ENCODE results near the gene MGP. TPM values are rescaled to one million over a fixed set of nuclear protein-coding genes. Genes with fewer than 3 reads are reported as not detected.

The MGP gene
- polyA plus RNA-seq, 3 donors from 2014 or later: 0.51 TPM; not detected in 2

DNA sequence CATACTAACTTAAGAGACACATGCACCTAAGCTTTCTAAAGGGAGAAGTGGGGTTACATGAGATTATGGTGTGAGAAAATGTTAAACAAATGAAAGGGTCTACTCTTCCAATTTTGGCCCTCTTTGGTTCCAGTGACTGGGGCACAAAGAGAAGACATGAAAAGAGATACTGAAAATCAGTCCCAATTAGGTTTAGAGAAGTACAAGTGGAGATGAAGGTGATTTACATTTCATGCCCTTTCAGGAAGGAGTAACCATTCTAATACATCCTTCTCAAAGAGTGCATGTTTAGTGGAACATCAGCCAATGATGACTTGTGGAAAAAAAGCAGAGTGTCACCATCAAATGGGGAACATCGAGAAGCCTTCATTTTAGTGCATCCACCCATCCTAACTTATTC, 14.4 kb downstream of the MGP start:
- no peak overlapping the region for H3K4me3 Mint-ChIP-seq
- no peak overlapping the region for H3K27ac Mint-ChIP-seq
- H3K27me3 Mint-ChIP-seq (ENCODE audit: low read depth in 3 of 3): peaks cover 4 to 8% (median 6%) of the 10 kb centered on the region in 3 donors
- no peaks in the 10 kb centered on the region for H3K4me1 Mint-ChIP-seq
- DNase-seq: no peak
- H3K36me3 Mint-ChIP-seq: peaks cover 0 to 9% (median 0%) of the 10 kb centered on the region in 3 donors
- H3K9me3 Mint-ChIP-seq: peaks cover 0 to 4% (median 0%) of the 10 kb centered on the region in 6 donors

DNA sequence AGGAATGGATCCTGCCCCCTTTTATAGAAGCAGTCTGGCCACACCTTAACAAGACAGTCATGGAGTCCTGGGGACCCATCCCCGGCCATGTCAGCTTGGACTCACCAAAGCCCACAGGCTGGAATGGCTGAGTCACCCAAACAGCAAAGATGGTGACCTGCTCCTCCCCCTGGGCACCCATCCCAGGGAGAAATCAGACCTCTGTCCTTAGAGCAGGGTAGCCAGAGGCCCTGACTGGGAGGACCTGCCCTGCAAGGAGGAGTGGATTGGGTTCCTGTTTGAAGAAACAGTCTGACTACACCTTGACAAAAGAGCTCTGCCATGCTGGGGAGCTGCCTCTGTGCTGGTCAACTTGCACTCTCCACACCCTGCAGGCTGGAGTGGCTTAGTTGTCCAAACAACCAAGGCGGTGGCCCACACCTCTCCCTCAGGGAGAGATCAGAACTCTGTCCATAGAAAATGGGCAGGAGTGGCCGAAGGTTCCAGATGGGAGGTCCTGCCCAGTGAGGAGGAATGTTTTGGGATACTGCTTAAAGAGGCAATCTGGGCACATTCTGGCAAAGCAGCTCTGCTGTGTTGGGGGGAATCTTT, 16.6 kb downstream of the MGP start:
- Mint-ChIP-seq H3K27me3 (ENCODE audit: low read depth in 3 of 3) (peaks cover 6 to 16% (median 14%) of the 10 kb centered on the region in 3 donors), H3K27ac (no peak overlapping the region), H3K4me3 (no peak overlapping the region), H3K9me3 (peaks cover 0 to 7% (median 0%) of the 10 kb centered on the region in 6 donors), H3K4me1 (no peaks in the 10 kb centered on the region), H3K36me3 (peaks cover 0 to 9% (median 0%) of the 10 kb centered on the region in 3 donors)
- no peak for DNase-seq

DNA sequence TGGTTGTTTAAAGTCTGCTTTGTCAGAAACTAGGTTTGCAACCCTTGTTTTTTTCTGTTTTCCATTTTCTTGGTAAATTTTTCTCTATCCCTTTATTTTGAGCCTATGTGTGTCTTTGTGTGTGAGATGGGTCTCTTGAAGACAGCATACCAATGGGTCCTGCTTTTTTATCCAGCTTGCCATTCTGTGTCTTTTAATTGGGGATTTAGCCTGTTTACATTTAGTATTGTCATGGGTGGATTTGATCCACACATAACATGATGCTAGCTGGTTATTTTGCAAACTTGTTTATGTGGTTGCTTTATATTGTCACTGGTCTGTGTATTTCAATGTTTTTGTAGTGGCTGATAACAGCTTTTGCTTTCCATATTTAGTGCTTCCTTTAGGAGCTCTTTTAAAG, 25.2 kb downstream of the MGP start:
- Mint-ChIP-seq H3K36me3 (peaks cover 0 to 4% (median 0%) of the 10 kb centered on the region in 3 donors), H3K4me1 (no peaks in the 10 kb centered on the region), H3K9me3 (peaks cover 12 to 23% (median 18%) of the 10 kb centered on the region in 6 donors), H3K27me3 (ENCODE audit: low read depth in 3 of 3) (peaks cover 1 to 15% (median 5%) of the 10 kb centered on the region in 3 donors), H3K4me3 (no peak overlapping the region), H3K27ac (no peak overlapping the region)
- no peak for DNase-seq

DNA sequence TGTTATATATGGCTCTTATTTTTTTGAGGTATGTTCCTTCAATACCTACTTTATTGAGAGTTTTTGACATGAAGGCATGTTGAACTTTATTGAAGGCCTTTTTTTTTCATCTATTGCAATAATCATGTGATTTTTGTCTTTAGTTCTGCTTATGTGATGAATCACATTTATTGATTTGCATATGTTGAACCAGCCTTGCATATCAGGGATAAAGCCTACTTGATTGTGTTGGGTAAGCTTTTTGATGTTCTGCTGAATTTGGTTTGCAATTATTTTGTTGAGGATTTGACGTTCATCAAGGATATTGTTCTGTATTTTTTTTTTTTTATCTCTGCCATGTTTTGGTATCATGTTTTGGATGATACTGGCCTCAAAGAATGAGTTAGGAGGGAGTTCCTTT, 27.1 kb downstream of the MGP start:
- peaks cover 0 to 5% (median 2%) of the 10 kb centered on the region in 3 donors for H3K27me3 Mint-ChIP-seq (ENCODE audit: low read depth in 3 of 3)
- no peak overlapping the region for H3K4me3 Mint-ChIP-seq
- peaks cover 0 to 4% (median 0%) of the 10 kb centered on the region in 3 donors for H3K36me3 Mint-ChIP-seq
- DNase-seq: no peak
- no peaks in the 10 kb centered on the region for H3K4me1 Mint-ChIP-seq
- H3K9me3 Mint-ChIP-seq: peaks cover 9 to 23% (median 18%) of the 10 kb centered on the region in 6 donors
- H3K27ac Mint-ChIP-seq: no peak overlapping the region

DNA sequence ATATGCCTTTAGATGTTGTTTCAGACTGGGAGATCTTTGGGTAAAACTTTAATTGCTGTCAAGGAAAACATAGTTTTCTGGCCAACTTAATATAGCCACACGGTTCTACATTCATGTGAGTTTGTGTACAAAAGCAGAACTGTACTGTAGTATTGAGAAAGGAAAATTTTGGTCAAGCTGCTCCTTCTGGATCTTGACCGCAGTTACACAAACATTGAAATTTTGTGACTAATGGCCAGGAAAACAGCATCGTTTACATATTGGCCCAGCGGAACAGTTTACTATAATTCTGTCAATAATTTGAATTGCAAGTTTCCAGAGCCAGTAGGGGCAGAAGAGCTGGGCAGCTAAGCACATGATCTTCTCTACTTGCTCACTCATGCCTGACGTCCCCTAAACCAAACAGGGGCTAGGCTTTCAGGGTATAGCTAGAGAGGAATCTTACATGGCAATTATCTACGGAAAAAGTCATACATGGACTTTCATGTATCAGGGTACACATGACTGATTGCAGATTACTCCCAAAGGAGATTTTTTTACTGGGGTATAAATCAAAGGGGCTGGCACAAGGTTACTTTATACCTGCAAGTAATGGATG, 31.0 kb downstream of the MGP start:
- Mint-ChIP-seq H3K27ac (peak overlapping the region in 1 of 6 donors; percentile 48), H3K4me3 (no peak overlapping the region), H3K27me3 (ENCODE audit: low read depth in 3 of 3) (no peaks in the 10 kb centered on the region), H3K36me3 (no peaks in the 10 kb centered on the region), H3K9me3 (peaks cover 3 to 6% (median 5%) of the 10 kb centered on the region in 6 donors), H3K4me1 (no peaks in the 10 kb centered on the region)
- DNase-seq: no peak

DNA sequence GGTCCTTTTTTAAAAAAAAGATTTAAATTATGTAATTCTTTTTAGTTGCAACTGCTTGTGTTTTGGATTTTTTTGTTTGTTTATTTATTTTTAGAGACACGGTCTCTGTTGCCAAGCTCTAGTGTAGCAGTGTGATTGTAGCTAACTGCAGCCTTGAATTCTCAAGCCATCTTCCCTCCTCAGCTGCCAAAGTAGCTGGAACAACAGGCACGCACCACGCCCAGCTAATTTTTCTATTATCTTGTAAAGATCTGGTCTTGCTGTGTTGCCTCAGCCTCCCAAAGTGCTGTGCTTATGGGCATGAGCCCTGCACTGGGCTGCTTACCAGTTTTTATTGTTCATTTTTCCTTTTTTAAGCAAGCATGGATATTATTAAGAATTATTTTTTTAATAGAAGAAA, 31.7 kb downstream of the MGP start:
- Mint-ChIP-seq H3K9me3 (peaks cover 0 to 2% (median 0%) of the 10 kb centered on the region in 6 donors), H3K36me3 (no peaks in the 10 kb centered on the region), H3K27ac (no peak overlapping the region), H3K27me3 (ENCODE audit: low read depth in 3 of 3) (no peaks in the 10 kb centered on the region), H3K4me1 (no peaks in the 10 kb centered on the region), H3K4me3 (no peak overlapping the region)
- no peak for DNase-seq

DNA sequence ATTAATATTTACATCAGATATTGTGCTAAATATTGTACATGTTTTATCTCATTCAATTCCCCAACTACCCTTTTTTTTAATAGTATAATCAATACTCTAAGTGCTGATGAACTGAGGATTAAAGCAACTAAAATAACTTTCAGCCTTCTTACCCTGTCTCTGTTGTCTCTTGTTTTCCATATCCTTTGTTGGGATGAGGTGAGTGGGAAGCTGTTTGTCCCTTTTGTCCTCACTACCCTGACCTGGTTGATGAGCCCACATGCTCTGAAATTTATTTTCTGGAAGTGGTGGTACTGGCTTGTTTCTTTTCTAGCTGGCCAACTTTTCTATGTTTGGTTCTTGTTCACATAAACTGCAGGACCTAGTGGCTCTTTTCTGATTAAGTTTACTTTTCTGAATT, 32.8 kb downstream of the MGP start:
- no peak overlapping the region for H3K27ac Mint-ChIP-seq

DNA sequence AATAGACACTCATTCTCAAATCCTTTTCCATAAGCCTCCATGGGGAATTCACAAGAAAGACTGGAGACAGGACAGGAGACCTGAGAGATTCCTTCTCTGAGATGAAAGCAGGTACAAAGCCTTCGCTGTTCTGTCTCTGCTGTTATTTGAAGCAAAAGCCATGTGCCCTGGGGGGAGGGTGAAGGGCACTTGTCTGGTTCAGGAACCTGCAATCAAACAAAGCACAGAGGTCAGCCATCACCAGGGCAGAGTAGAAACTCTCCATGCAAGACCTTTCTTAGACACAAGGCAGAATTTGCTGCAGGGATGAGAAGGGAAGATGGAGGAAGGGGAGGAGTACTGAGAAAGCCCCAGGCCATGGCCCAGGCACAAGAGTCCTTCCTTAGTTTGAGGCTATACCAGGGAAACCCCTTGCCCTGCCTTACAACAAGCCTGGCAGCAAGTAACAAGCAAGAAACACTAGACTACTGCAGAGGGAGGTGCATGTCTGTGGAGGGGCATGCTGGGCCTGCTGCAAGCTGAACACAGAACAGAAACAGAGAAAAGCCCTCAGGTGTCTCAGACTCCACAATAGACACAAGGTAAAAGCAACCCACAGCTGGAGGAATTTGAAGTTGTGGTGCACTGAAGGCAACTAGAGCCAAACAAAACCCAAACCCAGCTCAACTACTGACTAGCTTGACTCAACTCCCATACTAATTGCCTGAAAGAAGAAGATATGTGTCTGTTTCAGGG, 34.6 kb downstream of the MGP start:
- Mint-ChIP-seq H3K4me1 (no peaks in the 10 kb centered on the region), H3K27ac (no peak overlapping the region), H3K27me3 (ENCODE audit: low read depth in 3 of 3) (peaks cover 0 to 2% (median 0%) of the 10 kb centered on the region in 3 donors), H3K36me3 (no peaks in the 10 kb centered on the region), H3K4me3 (no peak overlapping the region), H3K9me3 (no peaks in the 10 kb centered on the region)
- no peak for DNase-seq

More for the DNA sequence above, 32.8 kb downstream of the MGP start:
- Mint-ChIP-seq H3K9me3 (peaks cover 0 to 2% (median 0%) of the 10 kb centered on the region in 6 donors), H3K27me3 (ENCODE audit: low read depth in 3 of 3) (no peaks in the 10 kb centered on the region), H3K36me3 (no peaks in the 10 kb centered on the region), H3K4me3 (no peak overlapping the region), H3K4me1 (no peaks in the 10 kb centered on the region)
- DNase-seq: no peak

DNA sequence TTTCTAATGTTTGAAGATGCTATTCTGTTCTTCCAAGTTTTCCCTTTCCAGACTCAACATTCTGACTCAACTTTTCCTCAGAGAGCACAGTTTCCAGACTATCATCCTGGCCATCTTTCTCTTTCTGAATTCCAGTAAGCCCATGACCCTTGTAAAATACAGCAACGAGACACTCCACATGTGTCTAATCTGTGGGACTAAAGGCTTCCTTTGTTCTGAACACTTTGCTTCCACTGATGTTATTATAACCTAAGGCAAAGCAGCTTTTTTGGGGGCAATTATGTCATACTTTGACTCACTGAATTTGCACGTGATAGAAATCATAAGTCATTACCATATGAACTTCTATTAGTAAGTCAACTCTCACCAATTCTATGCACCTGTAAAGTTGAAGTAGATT, 36.0 kb downstream of the MGP start:
- Mint-ChIP-seq H3K4me1 (no peaks in the 10 kb centered on the region), H3K4me3 (no peak overlapping the region), H3K27me3 (ENCODE audit: low read depth in 3 of 3) (peaks cover 0 to 5% (median 2%) of the 10 kb centered on the region in 3 donors), H3K27ac (no peak overlapping the region), H3K36me3 (no peaks in the 10 kb centered on the region), H3K9me3 (no peaks in the 10 kb centered on the region)
- DNase-seq: no peak

DNA sequence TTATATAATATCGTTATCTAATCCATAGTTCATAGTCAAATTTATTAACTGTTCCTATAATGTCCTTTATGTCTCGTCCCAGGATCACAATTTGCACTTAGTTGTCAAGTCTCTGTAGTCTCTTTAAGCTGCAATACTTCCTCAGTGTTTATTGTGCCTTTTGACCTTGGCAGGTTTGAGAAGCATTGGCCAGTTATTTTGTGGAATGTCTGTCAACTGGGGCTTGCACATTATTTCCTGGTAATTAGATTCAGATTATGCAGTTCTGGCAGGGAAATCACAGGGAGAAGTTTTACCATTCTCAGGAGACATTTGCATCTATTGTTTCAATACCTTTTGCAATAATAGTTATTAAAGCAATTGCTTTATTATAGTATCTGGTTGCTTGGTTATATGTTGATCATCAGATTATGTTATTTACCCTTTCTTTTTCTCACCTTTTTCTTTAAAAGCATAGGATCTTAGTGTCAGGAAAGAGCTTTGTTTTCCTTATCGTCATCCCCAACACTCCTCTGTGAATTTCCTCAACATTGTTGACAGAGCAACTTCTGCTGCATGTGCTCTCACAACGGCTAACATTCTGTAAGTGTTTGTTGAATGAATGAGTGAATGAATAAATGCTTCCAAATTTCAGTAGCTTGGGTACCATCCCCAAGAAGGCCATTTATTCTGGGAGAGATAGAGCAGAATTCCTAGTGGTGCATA, 38.6 kb downstream of the MGP start:
- peaks cover 0 to 5% (median 2%) of the 10 kb centered on the region in 3 donors for H3K27me3 Mint-ChIP-seq (ENCODE audit: low read depth in 3 of 3)
- no peaks in the 10 kb centered on the region for H3K36me3 Mint-ChIP-seq
- no peaks in the 10 kb centered on the region for H3K4me1 Mint-ChIP-seq
- H3K4me3 Mint-ChIP-seq: no peak overlapping the region
- H3K27ac Mint-ChIP-seq: no peak overlapping the region
- no peaks in the 10 kb centered on the region for H3K9me3 Mint-ChIP-seq
- DNase-seq: no peak

DNA sequence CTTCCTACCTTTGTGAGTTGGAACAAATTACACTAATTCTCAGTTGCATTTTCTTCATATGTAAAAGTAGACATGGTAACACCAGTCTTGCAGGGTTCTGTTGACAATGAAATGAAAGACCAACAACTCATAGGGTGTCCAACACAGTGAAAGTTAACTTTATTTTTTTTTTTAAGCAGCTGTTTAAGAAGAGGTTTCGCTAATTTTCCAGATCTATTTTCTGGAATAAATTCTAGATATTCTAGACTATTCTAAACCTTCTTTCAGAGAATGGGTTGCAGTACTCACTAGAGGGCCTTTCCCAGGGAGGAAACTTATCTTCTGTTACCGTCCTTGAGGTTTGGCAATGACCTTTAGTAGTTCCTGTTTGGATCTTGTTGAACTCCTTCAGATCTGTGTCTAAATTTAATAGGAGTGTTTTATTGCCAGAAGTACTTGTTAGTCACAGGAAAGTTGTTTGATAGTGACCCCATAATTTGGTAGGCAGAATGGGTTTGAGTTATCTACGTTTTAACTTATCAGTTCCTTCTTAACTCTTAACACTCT, 39.5 kb downstream of the MGP start:
- Mint-ChIP-seq H3K27ac (no peak overlapping the region), H3K36me3 (no peaks in the 10 kb centered on the region), H3K4me3 (no peak overlapping the region), H3K4me1 (no peaks in the 10 kb centered on the region), H3K27me3 (ENCODE audit: low read depth in 3 of 3) (peaks cover 0 to 5% (median 2%) of the 10 kb centered on the region in 3 donors), H3K9me3 (no peaks in the 10 kb centered on the region)
- no peak for DNase-seq

DNA sequence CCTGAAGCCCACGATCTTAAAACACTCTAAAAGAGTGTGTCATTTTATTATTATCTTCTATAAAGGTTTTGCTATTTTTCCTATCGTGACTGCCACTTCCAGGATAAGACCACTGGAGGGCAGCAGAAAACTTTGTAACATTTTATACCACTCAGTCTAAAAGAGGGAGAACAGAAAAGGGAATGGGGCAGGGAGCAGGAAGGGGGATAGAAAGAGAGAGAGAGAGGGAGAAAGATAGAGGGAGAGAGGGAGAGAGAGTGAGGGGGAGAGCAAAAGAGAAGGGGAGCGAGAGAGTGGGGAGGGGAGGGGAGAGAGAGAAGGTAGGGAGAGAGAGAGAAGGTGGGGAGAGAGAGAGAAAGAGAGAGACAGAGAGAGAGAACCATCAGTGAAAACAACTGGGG, 40.3 kb downstream of the MGP start:
- Mint-ChIP-seq H3K27me3 (ENCODE audit: low read depth in 3 of 3) (peaks cover 0 to 5% (median 2%) of the 10 kb centered on the region in 3 donors), H3K4me3 (no peak overlapping the region), H3K36me3 (no peaks in the 10 kb centered on the region), H3K27ac (peak overlapping the region in 1 of 6 donors; percentile 50), H3K9me3 (no peaks in the 10 kb centered on the region), H3K4me1 (no peaks in the 10 kb centered on the region)
- peak; percentile 35 to 58 (median 48) for DNase-seq

DNA sequence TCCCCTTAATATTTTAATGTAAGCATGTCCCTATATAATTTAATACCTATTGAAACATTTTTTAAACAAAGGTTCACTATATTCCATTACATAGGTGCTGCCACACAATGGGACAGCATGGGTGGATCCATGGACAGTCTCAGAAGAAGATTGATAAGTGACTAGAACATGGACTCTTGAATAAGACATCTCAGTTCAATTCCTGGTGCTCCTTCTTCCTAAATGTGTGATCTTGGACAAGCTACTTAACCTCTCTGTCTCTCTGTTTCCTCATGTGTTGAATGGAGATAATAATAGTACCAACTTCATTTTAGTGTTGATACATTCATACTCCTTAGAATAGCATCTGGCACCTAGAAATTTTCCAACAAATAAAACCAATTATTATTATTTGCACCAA, 41.3 kb downstream of the MGP start:
- no peaks in the 10 kb centered on the region for H3K36me3 Mint-ChIP-seq
- DNase-seq: no peak
- no peaks in the 10 kb centered on the region for H3K9me3 Mint-ChIP-seq
- H3K27me3 Mint-ChIP-seq (ENCODE audit: low read depth in 3 of 3): peaks cover 0 to 5% (median 2%) of the 10 kb centered on the region in 3 donors
- no peak overlapping the region for H3K27ac Mint-ChIP-seq
- no peaks in the 10 kb centered on the region for H3K4me1 Mint-ChIP-seq
- H3K4me3 Mint-ChIP-seq: no peak overlapping the region
